ENCODE measurements around the gene PAX8. TPM values are rescaled to one million over a fixed set of nuclear protein-coding genes. Genes with fewer than 3 reads are reported as not detected.

Gene PAX8
- total RNA-seq, 1 experiment from 2014 or later: 3.4 TPM

GRCh38 chr2:113198790-113199612, 79.7 kb downstream of the PAX8 start:
- peak overlapping the region; percentile 88 for H2AFZ ChIP-seq (ENCODE audit: low read length)

GRCh38 chr2:113198048-113198789, 80.5 kb downstream of the PAX8 start:
- POLR2A ChIA-PET (ENCODE audit: unreplicated experiment): interaction anchor here (0.9 to 1.4 kb wide), 3 partner anchors 60 to 120 kb away, joined by 3 to 6 read pairs (median 6); no protein-coding TSS in a partner anchor
- ATAC-seq: no peak
- TF ChIP-seq EZH2 (IDR thresholded peaks at IDR 0.05; ENCODE audit: low read length, unreplicated experiment) (no peak), CTCF (conservative IDR thresholded peaks at IDR 0.05; ENCODE audit: low read depth, low read length) (no peak)
- Histone ChIP-seq H3K4me3 (ENCODE audit: low read length) (peak overlapping the region; percentile 78), H3K4me2 (ENCODE audit: low read length) (peak overlapping the region; percentile 84), H4K20me1 (ENCODE audit: low read length) (no peaks in the 10 kb centered on the region), H3K9ac (ENCODE audit: low read length) (peak overlapping the region; percentile 82), H3K36me3 (ENCODE audit: low read depth, low read length) (no peaks in the 10 kb centered on the region; the same call in 1 of the 2 replicates), H3K9me3 (ENCODE audit: low read length) (no peaks in the 10 kb centered on the region), H3K9me2 (replicated peaks; ENCODE audit: low read length) (no peaks in the 10 kb centered on the region), H2AFZ (ENCODE audit: low read length) (peak overlapping the region; percentile 88), H3K4me1 (ENCODE audit: insufficient read depth, low read length) (peaks cover 15% of the 10 kb centered on the region), H3F3A (ENCODE audit: low read length, unreplicated experiment) (no peaks in the 10 kb centered on the region), H3K27me3 (ENCODE audit: low read length) (no peaks in the 10 kb centered on the region), H3K79me2 (ENCODE audit: low read length) (peaks cover 25% of the 10 kb centered on the region), H3K27ac (ENCODE audit: low read length) (peak overlapping the region; percentile 80)
- DNase-seq: no peak
- BruUV-seq (replicated peaks): TSS peak; percentile 49
- intact Hi-C loops (cut with micrococcal nuclease): no loop called here
- CTCF ChIA-PET: interaction anchor here (0.6 to 2.2 kb wide), 12 partner anchors 32 to 883 kb away, joined by 3 to 39 read pairs (median 4); no protein-coding TSS in a partner anchor

More at GRCh38 chr2:113198790-113199612, 79.7 kb downstream of the PAX8 start:
- Histone ChIP-seq H3K4me3 (ENCODE audit: low read length) (peak overlapping the region; percentile 78), H3K27me3 (ENCODE audit: low read length) (no peaks in the 10 kb centered on the region), H3K79me2 (ENCODE audit: low read length) (peaks cover 25% of the 10 kb centered on the region), H3K4me1 (ENCODE audit: insufficient read depth, low read length) (peaks cover 15% of the 10 kb centered on the region), H3K27ac (ENCODE audit: low read length) (peak overlapping the region; percentile 80), H3K9ac (ENCODE audit: low read length) (peak overlapping the region; percentile 82), H3K9me2 (replicated peaks; ENCODE audit: low read length) (no peaks in the 10 kb centered on the region), H3K9me3 (ENCODE audit: low read length) (no peaks in the 10 kb centered on the region), H3K36me3 (ENCODE audit: low read depth, low read length) (no peaks in the 10 kb centered on the region; the same call in 1 of the 2 replicates), H3K4me2 (ENCODE audit: low read length) (peak overlapping the region; percentile 84), H3F3A (ENCODE audit: low read length, unreplicated experiment) (no peaks in the 10 kb centered on the region), H4K20me1 (ENCODE audit: low read length) (no peaks in the 10 kb centered on the region)
- CTCF ChIA-PET: interaction anchor here (0.6 to 2.2 kb wide), 12 partner anchors 32 to 882 kb away, joined by 3 to 39 read pairs (median 4); no protein-coding TSS in a partner anchor
- ATAC-seq: peak; percentile 82
- peak; percentile 86 for TF ChIP-seq CTCF (conservative IDR thresholded peaks at IDR 0.05; ENCODE audit: low read depth, low read length)
- TF ChIP-seq EZH2 (IDR thresholded peaks at IDR 0.05; ENCODE audit: low read length, unreplicated experiment): no peak
- DNase-seq: peak; percentile 95
- intact Hi-C loops (cut with micrococcal nuclease): loop anchor here (1.0 kb wide), 4 partner anchors 41 to 120 kb away; no protein-coding TSS in a partner anchor
- POLR2A ChIA-PET (ENCODE audit: unreplicated experiment): interaction anchor here (0.9 to 1.4 kb wide), 3 partner anchors 61 to 121 kb away, joined by 3 to 6 read pairs (median 6); no protein-coding TSS in a partner anchor
- BruUV-seq (replicated peaks): no TSS peak
